Occipital lobe (tissue), 2 donors: ENCODE data around the gene NFE2L3. TPM values are rescaled to one million over a fixed set of nuclear protein-coding genes. Genes with fewer than 3 reads are reported as not detected.

Source experiments
- DNase-seq: peaks from one replicate; lab custom pipeline; 2025; lab: John Stamatoyannopoulos, UW
- total RNA-seq: library from RNA; depleted of rRNA; stranded (reverse); fragments of >200 nt; gene quantifications from one replicate; pipeline ENCODE4 v1.2.3, GENCODE V29; 2014

The NFE2L3 gene
- total RNA-seq, 1 donor from 2014 or later = 19.2 TPM

- DNase-seq = peak; percentile 26
Observed at GRCh38 chr7:26199301-26200037, 47.5 kb downstream of the NFE2L3 start.

- DNase-seq = peak; percentile 56
Observed at GRCh38 chr7:26200038-26200443, 48.0 kb downstream of the NFE2L3 start.

- peak; percentile 95 for DNase-seq
Observed at GRCh38 chr7:26200444-26201246, 48.6 kb downstream of the NFE2L3 start, which contains the start of gene HNRNPA2B1. Gene HNRNPA2B1, minus strand, starts transcription at chr7:26200746. Its CDS starts 169 bp downstream, at chr7:26200577.

- DNase-seq = peak; percentile 84
Observed at GRCh38 chr7:26201247-26202018, 49.4 kb downstream of the NFE2L3 start, which contains the start of gene CBX3. Gene CBX3, plus strand, starts transcription at chr7:26201745. Its CDS starts 1,254 bp downstream, at chr7:26202999.

GRCh38 chr7:26202019-26202990 is 50.3 kb downstream of the NFE2L3 start:
- peak; percentile 15 for DNase-seq

- no peak for DNase-seq
Observed at GRCh38 chr7:26203016-26203415, 51.0 kb downstream of the NFE2L3 start.

- no peak for DNase-seq
Observed at GRCh38 chr7:26208040-26208439, 56.0 kb downstream of the NFE2L3 start.

GRCh38 chr7:26212921-26213718 is 61.1 kb downstream of the NFE2L3 start:
- no peak for DNase-seq

- DNase-seq = no peak
Observed at GRCh38 chr7:26213807-26214515, 62.0 kb downstream of the NFE2L3 start.

- DNase-seq = no peak
Observed at GRCh38 chr7:26216049-26216448, 64.1 kb downstream of the NFE2L3 start.

- DNase-seq = no peak
Observed at GRCh38 chr7:26224359-26224758, 72.4 kb downstream of the NFE2L3 start.

GRCh38 chr7:26227987-26228386 is 76.0 kb downstream of the NFE2L3 start:
- DNase-seq = no peak

GRCh38 chr7:26233902-26234511 is 82.0 kb downstream of the NFE2L3 start:
- DNase-seq = no peak

Other genes with a start within 250 kb of the NFE2L3 start
- gene HNRNPA2B1, start 48.5 kb downstream of the NFE2L3 start, total RNA-seq = 146 TPM
- 201 TPM for gene CBX3, start 49.5 kb downstream of the NFE2L3 start, total RNA-seq
- gene SNX10, start 139.7 kb downstream of the NFE2L3 start, total RNA-seq = 61.5 TPM